Non-pigmented ciliary epithelial cell (primary cell): Measurements from ENCODE around the gene HIF1A.
"Not testable (repeated sequence)": the region's sequence is repeated elsewhere in the genome, so short reads cannot be mapped to it uniquely, and the experiment has no call there.

ENCODE experiments used
- DNase-seq: peaks from one replicate; pipeline ENCODE4 v3.0.0-alpha.2; 2010; ENCODE audit warnings: low read depth

The HIF1A gene

DNA sequence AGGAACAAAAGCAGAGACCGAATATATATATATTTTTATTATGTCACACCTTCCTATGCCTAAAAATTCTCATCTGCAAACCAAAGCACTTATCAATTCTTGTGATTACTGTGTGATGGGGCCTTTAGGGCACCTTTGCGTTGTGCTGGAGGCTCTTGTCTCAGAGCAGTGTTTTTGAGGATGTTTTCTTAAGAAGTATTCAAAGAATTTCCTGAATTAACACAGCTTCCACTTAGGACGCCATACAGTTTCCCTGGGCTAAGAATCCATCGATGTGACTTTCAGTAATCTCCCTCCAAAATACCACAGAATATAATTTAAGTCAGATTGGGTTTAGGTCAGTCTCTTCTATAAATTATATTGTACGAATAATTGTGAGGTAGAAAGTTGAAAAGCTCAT, 22.0 kb upstream of the HIF1A start:
- no peak for DNase-seq

DNA sequence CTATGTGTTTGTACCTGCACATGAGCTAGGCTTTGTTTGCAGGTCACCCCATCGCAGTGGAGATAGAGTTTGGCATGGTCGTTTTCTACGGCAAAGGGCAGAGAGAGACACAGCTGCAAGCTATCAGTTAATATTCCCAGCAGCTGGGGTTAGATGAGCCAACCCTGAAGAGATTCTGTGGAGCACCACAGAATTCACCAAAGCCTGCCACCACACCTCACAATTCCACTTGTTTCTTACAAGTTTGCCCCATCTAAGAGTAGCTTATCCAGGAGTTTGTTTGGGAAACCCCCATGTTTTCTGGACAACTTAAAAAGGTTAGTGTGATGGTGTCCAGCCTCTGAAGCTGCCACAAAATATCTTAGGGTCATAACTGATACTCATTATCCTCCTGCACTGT, 20.0 kb upstream of the HIF1A start:
- DNase-seq = no peak

DNA sequence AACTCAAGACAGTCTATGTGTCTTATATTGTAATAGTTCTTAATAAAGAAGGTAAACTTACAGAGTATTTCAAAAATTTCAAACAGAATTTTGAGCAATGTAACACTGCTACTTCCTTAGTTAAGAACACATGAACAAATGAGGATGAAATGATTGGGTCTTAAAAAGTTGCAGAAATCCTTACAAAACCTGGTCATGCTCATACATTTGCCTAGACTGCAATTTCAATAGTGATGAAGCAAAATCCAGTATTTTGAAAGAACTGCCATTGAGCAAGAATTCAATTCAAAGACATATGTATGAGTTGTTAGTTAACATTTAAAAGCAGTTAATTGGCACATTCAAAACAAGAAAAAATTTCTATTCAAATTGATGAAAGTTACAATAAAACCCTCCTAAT, 17.8 kb upstream of the HIF1A start:
- DNase-seq = no peak

DNA sequence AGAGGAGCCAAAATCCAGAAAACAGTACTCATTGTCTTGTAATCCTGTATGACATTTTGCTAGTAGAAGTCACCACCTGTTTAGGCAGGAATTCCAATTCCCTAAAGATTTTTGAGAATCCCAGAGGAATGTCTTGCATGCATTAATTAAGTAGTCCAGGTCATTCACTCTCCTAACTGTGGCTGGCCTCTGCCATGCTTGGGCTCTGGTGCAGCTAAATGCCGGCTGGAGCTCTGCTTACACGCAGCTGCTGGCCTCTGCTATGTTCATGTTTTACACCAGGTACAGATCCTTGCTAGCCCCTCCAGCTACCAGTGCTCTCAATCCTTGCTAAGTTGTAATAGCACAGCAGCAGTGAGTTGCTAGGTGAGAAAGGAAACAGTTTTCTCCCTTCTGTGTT, 16.3 kb upstream of the HIF1A start:
- no peak for DNase-seq

DNA sequence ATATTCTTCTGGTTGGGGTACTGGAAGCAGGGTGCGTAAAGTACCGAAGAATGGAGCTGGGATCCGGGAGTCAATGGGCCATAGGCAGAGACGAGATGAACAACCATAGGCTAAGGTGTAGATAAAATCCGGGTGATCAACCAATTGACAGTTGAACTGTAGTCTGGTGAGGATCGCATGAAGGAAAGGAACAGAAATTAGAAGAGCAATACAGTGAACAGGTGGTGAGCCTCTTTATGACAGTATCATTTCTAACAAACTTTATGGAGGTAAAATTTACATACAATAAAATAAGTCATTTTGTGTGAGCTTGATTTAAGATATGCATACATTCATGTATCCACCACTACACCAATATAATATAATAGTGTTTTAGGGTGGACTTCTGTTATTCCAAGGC, 13.9 kb upstream of the HIF1A start:
- DNase-seq = no peak

DNA sequence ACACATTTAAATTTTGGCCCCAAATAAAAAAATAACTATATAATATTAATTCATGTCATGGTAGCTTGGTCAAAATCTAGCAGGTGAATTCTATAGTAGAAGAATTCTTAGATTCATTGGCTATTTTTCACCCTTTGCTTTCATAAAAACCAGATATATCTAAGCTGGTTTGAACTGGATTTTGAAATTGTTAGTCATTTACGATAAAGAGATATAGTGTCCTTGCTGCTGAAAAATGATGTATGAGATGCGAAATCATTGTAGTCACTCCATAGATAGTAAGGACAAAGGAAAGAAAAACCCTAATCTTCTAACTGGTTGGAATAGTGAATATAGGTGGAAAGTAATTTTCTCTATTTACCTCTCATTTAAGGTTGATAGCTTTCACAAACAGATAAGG, 12.2 kb upstream of the HIF1A start:
- no peak for DNase-seq

DNA sequence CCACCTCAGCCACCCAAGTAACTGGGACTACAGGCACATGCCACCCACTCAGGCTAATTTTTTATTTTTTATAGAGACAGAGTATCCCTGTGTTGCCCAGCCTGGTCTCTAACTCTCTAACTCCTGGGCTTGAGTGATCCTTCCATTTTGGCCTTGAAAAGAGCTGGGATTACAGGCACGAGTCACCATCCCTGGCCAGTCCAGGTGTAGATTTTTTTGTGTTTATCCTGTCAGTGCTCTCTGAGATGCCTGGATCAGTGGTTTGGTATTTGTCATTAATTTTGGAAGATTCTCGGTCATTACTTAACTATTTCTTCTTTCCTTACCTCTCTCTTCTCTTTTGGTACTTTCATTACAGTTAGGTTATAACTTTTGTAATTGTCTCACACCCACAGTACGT, 5.3 kb upstream of the HIF1A start:
- DNase-seq = no peak

DNA sequence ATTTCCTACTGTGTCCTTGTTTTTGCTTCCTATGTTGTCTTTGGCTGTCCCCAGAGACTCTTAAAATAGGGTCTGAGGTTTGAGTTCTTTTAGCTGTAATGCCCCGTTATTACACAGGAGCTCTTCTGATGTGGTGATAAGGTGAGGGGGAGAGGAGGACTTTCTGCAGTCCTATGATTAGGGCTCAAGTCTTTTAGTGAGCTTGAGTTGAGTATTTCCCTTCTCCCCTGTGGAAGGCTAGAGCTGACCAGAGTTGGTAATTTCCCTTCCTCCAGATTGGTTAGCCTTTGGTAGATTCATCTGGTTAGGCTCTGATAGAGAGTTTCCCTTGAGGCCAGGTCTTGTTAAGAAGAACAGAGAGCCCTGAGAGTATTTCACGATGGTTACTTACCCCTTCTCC, 4.3 kb upstream of the HIF1A start:
- DNase-seq = no peak

DNA sequence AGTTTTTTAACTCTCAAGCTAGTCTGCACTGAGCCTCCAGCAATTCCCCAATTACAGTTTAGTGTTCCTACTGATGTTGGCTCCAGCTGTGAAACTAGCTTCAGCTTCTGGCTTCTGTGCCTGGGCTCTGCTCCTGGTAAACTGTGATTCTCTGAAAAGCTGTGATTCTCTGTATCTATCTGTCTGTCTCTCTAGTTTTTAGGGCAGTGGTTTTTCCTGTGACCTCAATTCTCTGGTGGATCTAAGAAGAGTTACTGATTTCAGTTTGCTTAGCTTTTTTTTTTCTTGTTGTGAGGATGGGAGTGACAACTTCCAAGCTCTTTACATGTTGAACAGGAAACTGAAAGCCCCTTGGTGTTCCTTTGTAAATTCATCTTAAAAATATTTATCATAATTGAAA, 3.8 kb upstream of the HIF1A start:
- DNase-seq = no peak

DNA sequence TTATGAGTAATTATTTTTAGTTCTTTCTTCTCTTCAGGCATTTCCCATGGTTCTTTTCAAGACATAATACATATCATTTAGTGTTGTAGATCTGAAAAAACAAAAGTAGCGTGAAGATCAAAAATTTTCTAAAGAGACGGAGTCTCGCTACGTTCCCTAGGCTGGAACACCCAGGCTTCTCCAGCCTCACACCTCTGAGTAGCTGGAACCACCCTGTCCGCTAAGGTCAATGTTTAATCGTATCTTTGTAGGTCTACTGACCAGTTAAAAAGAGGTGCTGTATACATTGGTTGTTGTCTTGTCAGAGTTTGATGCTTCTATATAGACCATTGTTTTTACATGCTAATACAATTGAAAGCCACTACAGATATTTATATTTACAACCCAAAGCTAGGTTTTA, 1.3 kb upstream of the HIF1A start:
- no peak for DNase-seq

DNA sequence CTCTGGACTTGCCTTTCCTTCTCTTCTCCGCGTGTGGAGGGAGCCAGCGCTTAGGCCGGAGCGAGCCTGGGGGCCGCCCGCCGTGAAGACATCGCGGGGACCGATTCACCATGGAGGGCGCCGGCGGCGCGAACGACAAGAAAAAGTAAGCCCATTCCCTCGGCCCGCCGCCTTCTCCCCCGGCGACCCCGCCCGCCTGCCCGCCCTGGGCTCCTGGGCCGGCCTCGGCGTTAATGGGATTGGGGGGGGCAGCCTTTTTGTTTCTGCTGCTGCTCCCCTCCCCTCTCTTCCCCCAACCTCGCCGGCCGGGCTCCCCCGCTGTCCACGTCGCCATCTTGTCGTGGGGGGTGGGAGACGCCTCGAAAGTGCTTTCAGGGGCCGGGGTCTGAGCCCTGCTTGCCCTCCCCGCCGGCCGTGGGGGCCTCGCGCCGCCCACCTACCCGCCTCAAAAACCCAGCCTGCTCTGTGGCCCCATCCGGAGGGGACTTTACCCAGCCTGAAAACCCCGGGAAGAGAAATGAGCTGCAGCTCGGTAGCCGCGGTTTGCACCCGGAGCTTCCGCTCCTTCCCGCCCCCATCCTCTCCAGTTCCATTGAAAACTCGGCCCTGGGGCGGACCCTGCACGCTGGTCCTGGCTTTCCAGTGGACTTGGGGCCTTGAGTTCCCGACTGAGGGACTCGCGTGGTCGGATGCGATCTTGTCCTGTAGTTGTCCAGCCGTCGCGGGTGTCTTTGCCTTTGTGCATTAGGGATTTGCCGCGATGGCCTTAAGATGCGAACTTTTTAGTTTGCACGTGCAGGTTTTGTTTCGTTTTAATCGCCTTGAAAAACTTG, 598 bp downstream of the HIF1A start:
- no peak for DNase-seq

DNA sequence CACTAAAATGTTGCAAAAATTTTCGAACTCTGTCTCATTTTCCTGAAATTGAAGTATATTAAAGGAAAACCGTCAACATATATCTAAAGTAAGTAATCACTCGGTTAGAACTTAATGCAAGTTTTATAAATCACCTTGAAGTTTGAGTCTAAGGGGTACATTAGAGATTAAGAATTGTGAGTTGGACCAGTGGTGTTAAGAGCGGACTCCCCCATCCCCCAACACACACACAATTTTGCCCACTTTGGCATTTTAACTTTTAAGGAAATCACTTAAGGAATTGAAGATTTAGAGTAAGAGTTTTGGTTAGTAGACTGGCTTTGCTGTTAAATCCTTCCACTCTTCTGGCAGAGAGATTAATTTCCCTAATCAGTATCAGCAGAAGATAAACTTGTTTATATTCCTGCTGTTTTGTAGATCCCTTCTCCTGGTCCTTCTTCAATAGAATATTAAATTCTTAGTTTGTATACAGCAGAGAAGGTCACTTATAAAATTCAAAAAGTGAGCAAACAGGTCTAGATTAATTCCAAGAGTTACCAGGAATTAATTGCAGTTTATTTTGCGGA, 1.5 kb downstream of the HIF1A start:
- DNase-seq = no peak

DNA sequence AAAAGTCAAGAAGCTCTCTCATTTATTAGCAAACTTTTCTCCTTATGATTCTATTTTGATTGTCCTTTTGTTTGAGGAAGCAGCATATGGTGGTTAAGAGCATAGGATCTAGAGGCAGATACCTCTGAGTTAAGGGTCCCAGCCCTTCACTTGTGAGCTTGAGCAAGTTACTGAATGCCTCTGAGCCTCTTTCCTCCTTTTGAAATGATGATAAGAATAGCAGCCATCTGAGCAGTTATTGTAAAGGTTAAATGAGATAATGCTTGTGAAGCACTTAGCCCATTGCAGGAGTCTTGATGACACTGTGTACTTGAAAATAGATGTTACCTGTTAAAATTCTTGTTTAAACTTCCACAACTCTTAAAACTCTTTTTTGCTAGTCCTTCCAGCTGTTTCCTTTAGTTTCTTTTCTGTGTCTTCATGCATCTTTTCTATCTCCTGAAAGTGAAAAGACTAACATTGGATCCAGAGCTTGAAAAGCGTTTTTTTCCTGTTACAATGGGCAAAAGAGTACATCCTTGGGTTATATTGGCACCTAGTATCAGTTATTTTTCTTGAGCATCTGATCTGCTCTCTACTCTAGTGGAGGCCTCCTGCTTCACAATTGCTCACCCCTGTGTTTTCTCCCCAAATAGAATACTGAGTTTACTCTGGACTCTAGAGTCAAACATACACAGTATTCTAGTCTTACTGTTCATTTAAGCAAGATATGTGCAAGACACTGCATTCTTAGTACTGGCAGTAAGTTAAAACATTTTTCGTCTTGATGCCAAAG, 3.1 kb downstream of the HIF1A start:
- no peak for DNase-seq

DNA sequence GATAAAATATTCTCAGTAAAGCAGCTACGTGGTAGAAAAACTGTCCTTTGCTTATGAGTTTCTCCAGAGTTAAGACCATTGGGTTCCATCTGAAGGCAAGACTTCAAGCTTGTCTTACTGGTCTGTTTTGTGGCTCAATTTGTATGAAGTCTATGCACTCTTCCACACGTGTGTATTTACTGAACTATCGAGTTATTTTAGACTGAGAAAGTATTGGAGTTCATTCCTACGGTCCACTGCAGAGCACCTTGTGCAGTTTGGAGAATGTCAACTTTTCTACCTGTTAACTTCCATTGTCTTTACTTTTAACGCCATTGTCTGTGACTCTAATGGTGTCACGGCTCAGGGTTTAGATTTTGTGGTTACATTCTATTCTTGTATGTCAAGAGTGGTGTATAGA, 3.7 kb downstream of the HIF1A start:
- DNase-seq = no peak

DNA sequence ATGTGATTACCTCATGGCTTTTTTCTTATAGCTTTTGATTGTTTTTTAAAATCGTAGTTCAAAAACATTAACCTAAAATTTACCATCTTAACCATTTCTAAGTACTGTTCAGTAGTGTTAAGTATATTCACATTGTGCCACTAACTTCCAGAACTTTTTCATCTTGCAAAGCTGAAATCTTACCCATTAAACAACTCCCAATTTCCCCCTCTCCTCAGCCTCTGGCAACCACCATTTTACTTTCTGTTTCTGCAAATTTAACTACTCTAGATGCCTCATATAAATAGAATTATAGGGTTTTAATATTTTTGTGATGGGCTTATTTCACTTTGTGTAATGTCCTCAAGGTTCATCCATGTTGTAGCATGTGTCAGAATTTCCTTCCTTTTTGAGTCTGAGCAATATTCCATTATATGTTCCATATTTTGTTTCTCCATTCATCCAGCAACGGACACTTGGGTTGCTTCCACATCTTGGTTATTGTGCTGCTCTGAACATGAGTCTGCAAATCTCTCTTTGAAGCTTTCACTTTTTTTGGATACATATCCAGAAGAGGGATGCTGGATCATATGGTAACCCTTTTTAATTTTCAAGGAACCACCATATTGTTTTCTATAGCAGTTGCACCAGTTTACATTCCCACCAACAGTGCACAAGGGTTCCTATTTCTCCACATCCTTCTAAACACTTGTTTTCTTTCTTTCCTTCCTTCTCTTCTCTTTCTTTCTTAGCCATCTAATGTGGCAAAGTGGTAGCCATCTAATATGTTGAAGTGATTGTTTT, 5.0 kb downstream of the HIF1A start:
- no peak for DNase-seq

DNA sequence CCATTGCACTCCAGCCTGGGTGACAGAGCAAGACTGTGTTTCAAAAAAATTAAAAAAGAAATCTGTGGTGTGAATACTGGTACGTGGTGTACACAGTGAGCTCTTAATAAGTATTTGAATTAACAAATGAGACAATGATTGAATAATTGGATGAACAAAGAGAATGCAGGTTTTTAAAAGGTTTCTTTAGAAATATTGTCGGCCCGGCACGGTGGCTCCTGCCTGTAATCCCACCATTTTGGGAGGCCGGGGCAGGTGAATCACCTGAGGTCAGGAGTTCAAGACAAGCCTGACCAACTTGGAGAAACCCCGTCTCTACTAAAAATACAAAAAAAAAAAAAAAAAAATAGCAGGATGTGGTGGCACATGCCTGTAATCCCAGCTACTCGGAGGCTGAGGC, 6.6 kb downstream of the HIF1A start:
- no peak for DNase-seq

DNA sequence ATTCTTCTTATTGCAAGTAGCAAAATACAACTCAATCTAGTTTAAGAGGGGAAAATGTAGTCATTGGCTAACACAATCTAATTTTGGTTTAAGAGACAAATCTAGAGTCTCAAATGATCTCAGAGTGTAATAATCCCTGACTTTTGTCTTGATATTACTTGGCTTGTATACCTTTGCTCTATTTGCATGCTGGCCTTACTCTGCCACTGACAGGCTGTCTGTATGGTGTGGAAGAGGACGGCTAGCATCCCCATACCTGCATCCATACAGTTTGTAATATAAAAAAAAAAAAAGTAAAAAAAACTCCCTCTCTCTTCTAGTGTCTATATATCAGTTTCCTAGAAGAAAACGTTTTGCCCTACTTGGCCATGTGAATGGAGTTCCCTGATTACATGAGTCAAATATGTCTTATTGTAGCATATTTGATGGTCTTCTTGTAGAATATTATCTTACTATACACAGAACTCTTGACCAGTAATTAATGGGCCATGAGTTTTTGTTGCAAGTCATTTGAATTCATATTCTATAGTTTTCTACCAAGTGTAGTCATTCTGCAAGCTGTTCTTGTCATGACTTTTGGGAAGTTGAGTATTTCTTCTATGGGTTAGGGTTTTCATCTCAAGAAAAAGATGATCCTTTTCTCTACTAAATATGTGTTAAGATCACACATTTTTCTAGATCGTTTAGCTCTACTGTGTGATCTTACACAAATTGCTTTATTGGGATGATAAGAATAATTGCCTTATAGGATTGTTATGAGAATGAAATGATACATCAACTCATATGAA, 8.2 kb downstream of the HIF1A start:
- DNase-seq = no peak

DNA sequence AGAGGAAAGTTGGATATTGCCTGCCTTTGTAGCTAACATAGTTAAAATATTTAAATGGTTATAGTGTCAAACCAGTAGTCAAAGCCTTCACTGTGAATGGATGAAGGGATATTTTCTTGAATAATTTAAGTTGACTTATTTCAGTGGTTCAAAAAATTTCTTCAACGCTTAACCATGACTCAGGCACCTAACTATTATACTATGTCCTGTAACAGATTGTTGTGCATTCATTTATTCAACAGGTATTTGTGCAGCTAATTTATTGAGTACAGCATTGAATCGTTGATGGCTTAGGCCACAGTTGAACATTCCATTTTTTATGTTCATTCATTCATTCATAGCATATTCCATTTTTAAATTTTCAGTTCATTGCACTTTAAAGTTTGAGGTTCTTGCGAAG, 9.2 kb downstream of the HIF1A start:
- DNase-seq = no peak

DNA sequence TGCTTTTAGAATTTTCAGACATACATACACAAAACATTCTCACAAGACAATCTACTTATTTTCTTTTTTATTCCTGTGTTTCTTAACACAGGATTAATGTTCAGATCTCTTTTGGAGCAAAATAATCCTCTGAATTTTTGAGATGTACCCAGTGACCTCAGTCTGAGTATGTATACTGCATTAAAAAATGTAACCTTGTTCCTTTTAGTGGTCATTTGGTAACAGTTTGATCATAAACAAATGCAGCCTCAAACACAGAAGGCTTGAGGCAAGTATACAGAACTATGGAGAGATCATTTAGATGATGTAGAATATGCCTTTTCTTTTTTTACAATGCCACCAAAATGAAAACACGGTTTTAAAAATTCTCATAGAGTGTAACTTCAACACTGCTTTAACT, 9.7 kb downstream of the HIF1A start:
- no peak for DNase-seq

DNA sequence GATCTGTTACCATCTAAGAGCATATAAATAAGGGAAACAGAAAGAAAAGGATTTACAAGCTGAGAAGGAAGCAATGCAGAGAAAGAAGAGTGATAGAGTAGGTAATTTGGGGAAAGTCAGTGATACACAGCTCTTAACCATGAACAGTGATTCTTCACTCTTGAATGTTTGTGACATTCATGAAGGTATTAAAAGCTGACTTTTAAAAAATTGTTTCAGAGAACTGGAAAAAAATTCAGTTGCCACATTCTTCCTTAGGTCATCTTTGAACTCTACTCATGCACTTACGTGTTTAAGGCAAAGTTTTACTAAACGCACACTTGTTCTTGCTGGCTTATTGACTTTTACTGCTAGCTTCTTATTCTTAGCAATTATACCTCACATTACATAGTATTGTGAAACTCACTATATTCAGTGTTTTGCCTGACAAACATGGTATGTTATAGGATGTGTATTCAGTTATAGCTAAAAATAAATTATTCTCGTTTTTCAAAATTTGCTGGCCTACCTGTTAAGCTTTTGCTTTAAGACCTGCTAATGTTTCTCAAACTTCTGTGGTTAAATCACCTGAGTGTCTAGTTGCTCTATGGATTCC, 10.9 kb downstream of the HIF1A start:
- DNase-seq = no peak

DNA sequence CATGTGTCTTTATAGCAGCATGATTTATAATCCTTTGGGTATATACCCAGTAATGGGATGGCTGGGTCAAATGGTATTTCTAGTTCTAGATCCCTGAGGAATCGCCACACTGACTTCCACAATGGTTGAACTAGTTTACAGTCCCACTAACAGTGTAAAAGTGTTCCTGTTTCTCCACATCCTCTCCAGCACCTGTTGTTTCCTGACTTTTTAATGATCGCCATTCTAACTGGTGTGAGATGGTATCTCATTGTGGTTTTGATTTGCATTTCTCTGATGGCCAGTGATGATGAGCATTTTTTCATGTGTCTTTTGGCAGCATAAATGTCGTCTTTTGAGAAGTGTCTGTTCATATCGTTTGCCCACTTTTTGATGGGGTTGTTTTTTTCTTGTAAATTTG, 12.5 kb downstream of the HIF1A start:
- DNase-seq = not testable (repeated sequence)
